ENCODE data around the gene ATP5F1D. TPM values are rescaled to one million over a fixed set of nuclear protein-coding genes. Genes with fewer than 3 reads are reported as not detected.

The ATP5F1D gene
- total and polyA plus RNA-seq, 12 donors: 15.6 to 1,534 (median 229) TPM

DNA sequence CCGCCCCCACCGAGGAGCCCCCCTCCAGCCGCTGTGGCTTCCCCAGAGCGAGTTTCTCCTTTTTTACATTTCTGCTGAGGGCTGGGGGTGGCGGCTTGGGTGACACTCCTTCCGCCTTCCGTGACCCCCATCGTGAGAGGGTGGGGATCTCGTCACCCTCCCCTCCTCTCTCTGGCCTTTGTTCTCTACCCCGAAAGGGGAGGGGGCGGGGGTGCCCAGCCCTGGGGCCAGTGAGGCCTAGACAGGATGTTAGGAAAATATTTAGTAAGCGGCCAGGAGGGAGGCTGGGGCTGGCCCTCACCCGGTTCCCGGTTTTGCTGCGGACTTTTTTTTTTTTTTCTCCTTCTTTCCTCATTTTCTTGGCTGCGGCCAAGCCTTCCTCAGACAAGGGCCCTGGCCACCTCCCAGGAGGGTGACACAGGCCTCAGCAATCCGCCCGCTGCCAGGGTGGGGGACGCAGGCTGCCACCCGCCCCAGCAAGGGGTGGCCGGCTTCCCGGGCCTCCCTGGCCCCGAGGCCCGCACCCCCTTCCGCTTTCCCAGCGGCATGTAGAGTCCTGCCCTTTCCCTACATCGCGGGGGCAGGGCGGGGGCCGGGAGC, 10.8 kb downstream of the ATP5F1D start:
- intact Hi-C loops (cut with DNase I): no loop called here
- TF ChIP-seq POLR2A (IDR thresholded peaks at IDR 0.05): peak; percentile 48 to 60
- TF ChIP-seq, protein P1, sequence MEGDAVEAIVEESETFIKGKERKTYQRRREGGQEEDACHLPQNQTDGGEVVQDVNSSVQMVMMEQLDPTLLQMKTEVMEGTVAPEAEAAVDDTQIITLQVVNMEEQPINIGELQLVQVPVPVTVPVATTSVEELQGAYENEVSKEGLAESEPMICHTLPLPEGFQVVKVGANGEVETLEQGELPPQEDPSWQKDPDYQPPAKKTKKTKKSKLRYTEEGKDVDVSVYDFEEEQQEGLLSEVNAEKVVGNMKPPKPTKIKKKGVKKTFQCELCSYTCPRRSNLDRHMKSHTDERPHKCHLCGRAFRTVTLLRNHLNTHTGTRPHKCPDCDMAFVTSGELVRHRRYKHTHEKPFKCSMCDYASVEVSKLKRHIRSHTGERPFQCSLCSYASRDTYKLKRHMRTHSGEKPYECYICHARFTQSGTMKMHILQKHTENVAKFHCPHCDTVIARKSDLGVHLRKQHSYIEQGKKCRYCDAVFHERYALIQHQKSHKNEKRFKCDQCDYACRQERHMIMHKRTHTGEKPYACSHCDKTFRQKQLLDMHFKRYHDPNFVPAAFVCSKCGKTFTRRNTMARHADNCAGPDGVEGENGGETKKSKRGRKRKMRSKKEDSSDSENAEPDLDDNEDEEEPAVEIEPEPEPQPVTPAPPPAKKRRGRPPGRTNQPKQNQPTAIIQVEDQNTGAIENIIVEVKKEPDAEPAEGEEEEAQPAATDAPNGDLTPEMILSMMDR (IDR thresholded peaks at IDR 0.05): no peak
- WGBS, 4 donors: 0 to 1% (median 1%) methylated on average over 22 to 30 of the region's 30 CpGs
- peak in 6 of 7 donors; percentile 95 to 97 (median 96) for DNase-seq
- Histone ChIP-seq H3K27ac (peak overlapping the region; percentile 97 to 100 (median 99)), H3K9me3 (replicated peaks in 1 of 3) (no peaks in the 10 kb centered on the region), H3K27me3 (no peaks in the 10 kb centered on the region), H3K4me1 (replicated peaks in 1 of 2) (peaks cover 42% of the 10 kb centered on the region in 2 donors), H3K4me3 (peak overlapping the region in 2 of 4 donors; percentile 40 to 92), H3K36me3 (replicated peaks in 1 of 2) (peaks cover 0 to 50% of the 10 kb centered on the region in 2 donors)

GRCh38 chr19:1252821-1253513, 11.4 kb downstream of the ATP5F1D start:
- peaks cover 40% of the 10 kb centered on the region in 2 donors for H3K4me1 ChIP-seq (replicated peaks in 1 of 2)
- H3K27ac ChIP-seq: peak overlapping the region; percentile 97 to 100 (median 99)
- H3K4me3 ChIP-seq: peak overlapping the region in 2 of 4 donors; percentile 38 to 92
- no peaks in the 10 kb centered on the region for H3K27me3 ChIP-seq
- 0 to 1% (median 0%) methylated on average over 2 to 26 of the region's 26 CpGs for WGBS, 4 donors
- peak; percentile 92 to 98 (median 97) for DNase-seq
- TF ChIP-seq POLR2A (IDR thresholded peaks at IDR 0.05): peak in 1 of 2 donors; percentile 72
- TF ChIP-seq, protein P1 (IDR thresholded peaks at IDR 0.05): peak in 3 of 6 experiments; percentile 30 to 38 (median 35)
- peaks cover 0 to 56% of the 10 kb centered on the region in 2 donors for H3K36me3 ChIP-seq (replicated peaks in 1 of 2)
- no peaks in the 10 kb centered on the region for H3K9me3 ChIP-seq (replicated peaks in 1 of 3)
- intact Hi-C loops (cut with DNase I): no loop called here

GRCh38 chr19:1253514-1254080, 12.0 kb downstream of the ATP5F1D start:
- peaks cover 0 to 60% of the 10 kb centered on the region in 2 donors for H3K36me3 ChIP-seq (replicated peaks in 1 of 2)
- no peak for TF ChIP-seq POLR2A (IDR thresholded peaks at IDR 0.05)
- TF ChIP-seq, protein P1 (IDR thresholded peaks at IDR 0.05): no peak
- peak overlapping the region in 2 of 4 donors; percentile 38 to 92 for H3K4me3 ChIP-seq
- peaks cover 44% of the 10 kb centered on the region in 2 donors for H3K4me1 ChIP-seq (replicated peaks in 1 of 2)
- H3K27me3 ChIP-seq: no peaks in the 10 kb centered on the region
- peak overlapping the region; percentile 97 to 100 (median 99) for H3K27ac ChIP-seq
- intact Hi-C loops (cut with DNase I): no loop called here
- peak in 1 of 7 donors; percentile 66 for DNase-seq
- 6 to 20% (median 14%) methylated on average over 3 to 23 of the region's 23 CpGs for WGBS, 4 donors
- H3K9me3 ChIP-seq (replicated peaks in 1 of 3): no peaks in the 10 kb centered on the region

DNA sequence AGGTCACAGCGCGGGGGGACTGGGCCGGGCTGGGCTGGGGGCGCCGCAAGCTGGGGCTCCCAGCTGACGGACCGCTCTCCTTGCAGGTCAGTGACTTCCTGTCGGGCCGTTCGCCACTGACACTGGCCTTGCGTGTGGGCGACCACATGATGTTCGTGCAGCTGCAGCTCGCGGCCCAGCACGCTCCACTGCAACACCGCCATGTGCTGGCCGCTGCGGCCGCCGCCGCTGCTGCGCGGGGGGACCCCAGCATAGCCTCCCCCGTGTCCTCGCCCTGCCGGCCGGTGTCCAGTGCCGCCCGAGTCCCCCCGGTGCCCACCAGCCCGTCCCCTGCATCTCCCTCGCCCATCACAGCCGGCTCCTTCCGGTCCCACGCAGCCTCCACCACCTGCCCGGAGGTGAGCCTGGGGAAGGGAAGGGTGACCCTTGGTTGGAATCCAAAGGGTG, 12.6 kb downstream of the ATP5F1D start:
- Histone ChIP-seq H3K27me3 (no peaks in the 10 kb centered on the region), H3K36me3 (replicated peaks in 1 of 2) (peaks cover 0 to 60% of the 10 kb centered on the region in 2 donors), H3K4me3 (peak overlapping the region in 2 of 4 donors; percentile 38 to 92), H3K27ac (peak overlapping the region; percentile 97 to 100 (median 99)), H3K4me1 (replicated peaks in 1 of 2) (peaks cover 49 to 50% of the 10 kb centered on the region in 2 donors), H3K9me3 (replicated peaks in 1 of 3) (no peaks in the 10 kb centered on the region)
- DNase-seq: peak; percentile 74 to 94 (median 86)
- peak in 1 of 2 donors; percentile 85 for TF ChIP-seq POLR2A (IDR thresholded peaks at IDR 0.05)
- TF ChIP-seq, protein P1 (IDR thresholded peaks at IDR 0.05): no peak
- intact Hi-C loops (cut with DNase I): no loop called here
- WGBS, 4 donors: 44 to 80% (median 63%) methylated on average over 1 to 37 of the region's 37 CpGs

Measured in adrenal gland (tissue), 12 donors.